ENCODE data around the gene CD63.
A peak's percentile ranks its signal among the peaks of the same experiment; 100 is the strongest.

Gene CD63

GRCh38 chr12:55738123-55739024 lies 9.6 kb upstream of the CD63 start:
- peak; percentile 71 to 80 for DNase-seq

- no peak for DNase-seq
These were observed 8.8 kb upstream of the CD63 start for GRCh38 chr12:55737581-55738122.

- peak; percentile 58 to 61 for DNase-seq
These were observed 8.2 kb upstream of the CD63 start for GRCh38 chr12:55736780-55737580.

GRCh38 chr12:55736076-55736475 lies 7.3 kb upstream of the CD63 start:
- DNase-seq: no peak

GRCh38 chr12:55734595-55734994 lies 5.8 kb upstream of the CD63 start:
- no peak for DNase-seq

- DNase-seq: no peak
These were observed 5.0 kb upstream of the CD63 start for GRCh38 chr12:55733858-55734257.

GRCh38 chr12:55733021-55733555 lies 4.3 kb upstream of the CD63 start:
- DNase-seq: no peak

- no peak for DNase-seq
These were observed 3.5 kb upstream of the CD63 start for GRCh38 chr12:55732288-55732687.

- no peak for DNase-seq
These were observed 1.3 kb upstream of the CD63 start for GRCh38 chr12:55729819-55730818.

- DNase-seq: peak; percentile 51 to 57
These were observed 447 bp downstream of the CD63 start for GRCh38 chr12:55728186-55728938.

GRCh38 chr12:55727643-55728185 lies 1.1 kb downstream of the CD63 start:
- DNase-seq: no peak

GRCh38 chr12:55726971-55727370 lies 1.8 kb downstream of the CD63 start:
- DNase-seq: no peak

- DNase-seq: no peak
These were observed 3.3 kb downstream of the CD63 start for GRCh38 chr12:55725556-55725955.

GRCh38 chr12:55724940-55725309 lies 3.9 kb downstream of the CD63 start:
- no peak for DNase-seq

GRCh38 chr12:55724226-55724939 lies 4.4 kb downstream of the CD63 start:
- peak; percentile 33 to 47 for DNase-seq

- DNase-seq: no peak
These were observed 5.1 kb downstream of the CD63 start for GRCh38 chr12:55723516-55724225.

- no peak for DNase-seq
These were observed 5.9 kb downstream of the CD63 start for GRCh38 chr12:55722948-55723347.

GRCh38 chr12:55721601-55722213 lies 7.1 kb downstream of the CD63 start:
- DNase-seq: no peak

- DNase-seq: peak in 1 of 2 experiments; percentile 10
These were observed 7.8 kb downstream of the CD63 start for GRCh38 chr12:55720894-55721444.
